GOT3 (cell line): ENCODE measurements around the gene AGBL3.

ENCODE experiments used
- DNase-seq: peaks from one replicate; lab custom pipeline; 2025; ENCODE audit warnings: mixed read lengths; lab: John Stamatoyannopoulos, UW

Gene AGBL3

GRCh38 chr7:135147899-135148721 is 161.8 kb downstream of the AGBL3 start, which contains the start of gene TMEM140:
Gene TMEM140 (plus strand): TSS chr7:135148072. CDS start chr7:135164442, 16,370 bp downstream.
- no peak for DNase-seq

- DNase-seq = no peak
Measured at GRCh38 chr7:135150072-135150782, 163.9 kb downstream of the AGBL3 start.

- DNase-seq = no peak
Measured at GRCh38 chr7:135151132-135151531, 164.8 kb downstream of the AGBL3 start.

- no peak for DNase-seq
Measured at GRCh38 chr7:135151533-135151932, 165.2 kb downstream of the AGBL3 start.

GRCh38 chr7:135152442-135152841 is 166.1 kb downstream of the AGBL3 start:
- no peak for DNase-seq

GRCh38 chr7:135154734-135155133 is 168.4 kb downstream of the AGBL3 start:
- DNase-seq = no peak

- DNase-seq = no peak
Measured at GRCh38 chr7:135156290-135156689, 170.0 kb downstream of the AGBL3 start.

GRCh38 chr7:135158141-135158655 is 171.9 kb downstream of the AGBL3 start:
- DNase-seq = no peak

- no peak for DNase-seq
Measured at GRCh38 chr7:135158874-135159273, 172.6 kb downstream of the AGBL3 start.

GRCh38 chr7:135159359-135160085 is 173.2 kb downstream of the AGBL3 start:
- no peak for DNase-seq

- DNase-seq = no peak
Measured at GRCh38 chr7:135160098-135160857, 174.0 kb downstream of the AGBL3 start.

GRCh38 chr7:135160858-135161653 is 174.7 kb downstream of the AGBL3 start:
- DNase-seq = no peak

GRCh38 chr7:135161669-135162068 is 175.4 kb downstream of the AGBL3 start:
- DNase-seq = no peak

GRCh38 chr7:135162382-135163001 is 176.2 kb downstream of the AGBL3 start:
- no peak for DNase-seq

- no peak for DNase-seq
Measured at GRCh38 chr7:135164357-135165061, 178.2 kb downstream of the AGBL3 start.

- no peak for DNase-seq
Measured at GRCh38 chr7:135165862-135166261, 179.6 kb downstream of the AGBL3 start.

- no peak for DNase-seq
Measured at GRCh38 chr7:135166338-135166990, 180.2 kb downstream of the AGBL3 start.

GRCh38 chr7:135167365-135167917 is 181.1 kb downstream of the AGBL3 start:
- no peak for DNase-seq

- DNase-seq = no peak
Measured at GRCh38 chr7:135168001-135168400, 181.7 kb downstream of the AGBL3 start.
